GM23338 (cell line): Measurements from ENCODE around the gene APPBP2. TPM values are rescaled to one million over a fixed set of nuclear protein-coding genes. Genes with fewer than 3 reads are reported as not detected.

Source experiments
- ATAC-seq: fragments of 200-7000 bp; cut with Tn5 transposase; 3 replicates; pipeline ENCODE4 v1.9.1; 2020
- DNase-seq: peaks from one replicate; pipeline ENCODE4 v3.0.0-alpha.2; 2015; ENCODE audit warnings: low spot score
- H2AFZ ChIP-seq: fragments of 200-600 bp; sonication (generic); 2 replicates; pipeline ENCODE4 v1.8.0; 2016; ENCODE audit warnings: antibody characterized with exemption, mild to moderate bottlenecking, moderate library complexity
- H3F3A ChIP-seq: fragments of 200-600 bp; sonication (generic); replicated peaks from 2 replicates; pipeline ENCODE4 v1.8.0; 2017; ENCODE audit warnings: antibody characterized with exemption, mixed run types, low read depth
- H3K27ac ChIP-seq: fragments of 200-600 bp; sonication (generic); 2 replicates; pipeline ENCODE4 v1.6.1; 2016; ENCODE audit warnings: low read depth
- H3K27me3 ChIP-seq: fragments of 200-600 bp; sonication (generic); 2 replicates; pipeline ENCODE4 v1.8.0; 2016; ENCODE audit warnings: mild to moderate bottlenecking, mixed run types, moderate library complexity; ENCODE audit not compliant: insufficient read depth
- H3K36me3 ChIP-seq: fragments of 200-600 bp; sonication (generic); 2 replicates; pipeline ENCODE4 v1.8.0; 2016; ENCODE audit warnings: mild to moderate bottlenecking; ENCODE audit not compliant: insufficient read depth
- H3K4me1 ChIP-seq: fragments of 200-600 bp; sonication (generic); 2 replicates; pipeline ENCODE4 v1.8.0; 2016; ENCODE audit warnings: mild to moderate bottlenecking, moderate library complexity; ENCODE audit not compliant: insufficient read depth
- H3K4me2 ChIP-seq: fragments of 200-600 bp; sonication (generic); 2 replicates; pipeline ENCODE4 v1.7.1; 2017; ENCODE audit warnings: mixed run types
- H3K4me3 ChIP-seq: fragments of 200-600 bp; sonication (generic); 2 replicates; pipeline ENCODE4 v1.6.1; 2016; ENCODE audit warnings: mixed run types
- H3K79me2 ChIP-seq: fragments of 200-600 bp; sonication (generic); replicated peaks from 2 replicates; pipeline ENCODE4 v1.8.0; 2017; ENCODE audit warnings: mild to moderate bottlenecking; ENCODE audit not compliant: insufficient read depth
- H3K9me2 ChIP-seq: fragments of 200-600 bp; sonication (generic); 2 replicates; pipeline ENCODE4 v1.8.0; 2017; ENCODE audit not compliant: insufficient read depth
- H4K20me1 ChIP-seq: fragments of 200-600 bp; sonication (generic); replicated peaks from 2 replicates; pipeline ENCODE4 v1.8.0; 2017; ENCODE audit warnings: mild to moderate bottlenecking; ENCODE audit not compliant: insufficient read depth
- H3K27ac Mint-ChIP-seq: 2 replicates; pipeline ENCODE4 v1.8.0; 2020; ENCODE audit warnings: inconsistent platforms, mild to moderate bottlenecking, moderate library complexity, mixed read lengths
- H3K27me3 Mint-ChIP-seq: 3 replicates; pipeline ENCODE4 v1.8.0; 2022; ENCODE audit warnings: low read depth, mild to moderate bottlenecking, moderate library complexity, mixed read lengths, inconsistent platforms; ENCODE audit not compliant: insufficient read depth, poor library complexity
- H3K36me3 Mint-ChIP-seq: 3 replicates; pipeline ENCODE4 v1.8.0; 2021; ENCODE audit warnings: low read depth, mild to moderate bottlenecking, inconsistent platforms, moderate library complexity, mixed read lengths
- H3K4me1 Mint-ChIP-seq: 3 replicates; pipeline ENCODE4 v1.8.0; 2020; ENCODE audit warnings: mild to moderate bottlenecking, inconsistent platforms, mixed read lengths
- H3K4me3 Mint-ChIP-seq: 3 replicates; pipeline ENCODE4 v1.8.0; 2021; ENCODE audit warnings: moderate library complexity, mild to moderate bottlenecking, inconsistent platforms, mixed read lengths
- H3K9me3 Mint-ChIP-seq: 3 replicates; pipeline ENCODE4 v1.8.0; 2020; ENCODE audit warnings: moderate library complexity, mild to moderate bottlenecking, inconsistent platforms, mixed read lengths
- ETS1 ChIP-seq: IDR thresholded peaks from 2 replicates; pipeline ENCODE4 v1.6.1; 2016; ENCODE audit warnings: antibody characterized with exemption
- EZH2 ChIP-seq: fragments of 200-600 bp; sonication (generic); IDR thresholded peaks from one replicate; pipeline ENCODE4 v1.8.0; 2017; ENCODE audit warnings: antibody characterized with exemption, mild to moderate bottlenecking, low read depth; ENCODE audit not compliant: unreplicated experiment
- NANOG ChIP-seq: IDR thresholded peaks from 2 replicates; pipeline ENCODE4 v1.6.1; 2016; ENCODE audit warnings: antibody characterized with exemption, borderline replicate concordance
- POLR2AphosphoS5 ChIP-seq: IDR thresholded peaks from 2 replicates; pipeline ENCODE4 v1.6.1; 2016; ENCODE audit warnings: antibody characterized with exemption, low read depth
- REST ChIP-seq: IDR thresholded peaks from one replicate; pipeline ENCODE4 v1.6.1; 2018; ENCODE audit warnings: antibody characterized with exemption; ENCODE audit not compliant: unreplicated experiment
- STAT1 ChIP-seq: IDR thresholded peaks from one replicate; pipeline ENCODE4 v1.6.1; 2016; ENCODE audit warnings: antibody characterized with exemption; ENCODE audit not compliant: unreplicated experiment
- polyA plus RNA-seq: library from polyadenylated mRNA; unstranded; fragments of >200 nt; fragmentation: Nextera tagmentation; extraction: Ambion mirVana; gene quantifications from 2 replicates; pipeline ENCODE4 v1.2.1, GENCODE V29; 2016
- total RNA-seq: library from RNA; depleted of rRNA; stranded (reverse); fragments of >200 nt; shearing (Covaris generic); gene quantifications from 2 replicates; pipeline ENCODE4 v1.2.3, GENCODE V29; 2014

Gene APPBP2
- total and polyA plus RNA-seq, 2 experiments from 2014 or later = 9.3 to 15.0 TPM

- TF ChIP-seq REST (no peak), EZH2 (no peak)
Observed at GRCh38 chr17:60401819-60402218, 124.2 kb downstream of the APPBP2 start (continued).

- H3K27ac Mint-ChIP-seq = no peak overlapping the region
- no peaks in the 10 kb centered on the region for H3K9me3 Mint-ChIP-seq
- no peak overlapping the region for H3K4me3 ChIP-seq
- no peaks in the 10 kb centered on the region for H4K20me1 ChIP-seq
- no peaks in the 10 kb centered on the region for H3K36me3 Mint-ChIP-seq
- ATAC-seq = no peak
- H3K36me3 ChIP-seq = no peaks in the 10 kb centered on the region
- no peaks in the 10 kb centered on the region for H3K79me2 ChIP-seq
- H3K9me2 ChIP-seq = no peaks in the 10 kb centered on the region
- H3K4me2 ChIP-seq = no peak overlapping the region
- H3F3A ChIP-seq = no peaks in the 10 kb centered on the region
- peaks cover 7% of the 10 kb centered on the region; the same call in 2 of the 3 replicates for H3K4me1 Mint-ChIP-seq
- no peaks in the 10 kb centered on the region for H3K27me3 Mint-ChIP-seq
- 0 out of 2 replicates have a peak overlapping the region, but pooled peaks have one; percentile 55 for H3K27ac ChIP-seq
- DNase-seq = no peak
- TF ChIP-seq NANOG = no peak
- TF ChIP-seq ETS1 = no peak
- TF ChIP-seq POLR2AphosphoS5 = no peak
- no peak for TF ChIP-seq STAT1
- TF ChIP-seq REST = no peak
- peak overlapping the region; percentile 63; the same call in 1 of the 2 replicates for H2AFZ ChIP-seq
- no peak overlapping the region for H3K4me3 Mint-ChIP-seq
- no peaks in the 10 kb centered on the region for H3K27me3 ChIP-seq
- H3K4me1 ChIP-seq = 0 out of 2 replicates have a peak, but pooled peaks cover under 1% of the 10 kb centered on the region
Observed at GRCh38 chr17:60398227-60398959, 127.6 kb downstream of the APPBP2 start.
